Subcutaneous abdominal adipose tissue (tissue), 5 donors: ENCODE measurements around the gene LDLRAD3.

Experiments
- H3K27ac ChIP-seq: one replicate; pipeline ENCODE4 v1.7.0; 2013; ENCODE audit warnings: low read depth, mild to moderate bottlenecking, inconsistent platforms, low read length, moderate library complexity
- H3K27me3 ChIP-seq, 5 donors: one replicate each; pipeline ENCODE4 v1.7.0; 2013; ENCODE audit warnings: low read length in 5 of 5, inconsistent platforms in 1 of 5; ENCODE audit not compliant: control insufficient read depth in 5 of 5, insufficient read depth in 4 of 5
- H3K36me3 ChIP-seq, 5 donors: one replicate each; pipeline ENCODE4 v1.7.0; 2013; ENCODE audit warnings: low read length in 5 of 5; ENCODE audit not compliant: control insufficient read depth in 5 of 5, insufficient read depth in 5 of 5
- H3K4me1 ChIP-seq, 5 donors: one replicate each; pipeline ENCODE4 v1.7.0; 2013; ENCODE audit warnings: low read length in 5 of 5, mild to moderate bottlenecking in 3 of 5, moderate library complexity in 1 of 5; ENCODE audit not compliant: control insufficient read depth in 5 of 5, insufficient read depth in 5 of 5
- H3K4me3 ChIP-seq, 5 donors: one replicate each; pipeline ENCODE4 v1.7.0; 2013; ENCODE audit warnings: low read length in 5 of 5, low read depth in 1 of 5
- H3K9ac ChIP-seq, 5 donors: one replicate each; pipeline ENCODE4 v1.7.0; 2013; ENCODE audit warnings: low read length in 5 of 5, mild to moderate bottlenecking in 4 of 5, moderate library complexity in 3 of 5
- H3K9me3 ChIP-seq, 5 donors: one replicate each; pipeline ENCODE4 v1.7.0; 2013; ENCODE audit warnings: low read length in 5 of 5; ENCODE audit not compliant: control insufficient read depth in 5 of 5
- donor health status: healthy.
- donor health status: healthy.
- donor health status: healthy.
- donor health status: healthy.
- donor health status: healthy.

LDLRAD3 gene

GRCh38 chr11:36239636-36240035 is 295.8 kb downstream of the LDLRAD3 start:
- no peaks in the 10 kb centered on the region for H3K36me3 ChIP-seq
- no peaks in the 10 kb centered on the region for H3K27me3 ChIP-seq
- no peak overlapping the region for H3K27ac ChIP-seq
- no peaks in the 10 kb centered on the region for H3K9me3 ChIP-seq
- peaks cover 0 to 14% (median 3%) of the 10 kb centered on the region in 5 donors for H3K4me1 ChIP-seq
- H3K9ac ChIP-seq: no peak overlapping the region
- H3K4me3 ChIP-seq: no peak overlapping the region

DNA sequence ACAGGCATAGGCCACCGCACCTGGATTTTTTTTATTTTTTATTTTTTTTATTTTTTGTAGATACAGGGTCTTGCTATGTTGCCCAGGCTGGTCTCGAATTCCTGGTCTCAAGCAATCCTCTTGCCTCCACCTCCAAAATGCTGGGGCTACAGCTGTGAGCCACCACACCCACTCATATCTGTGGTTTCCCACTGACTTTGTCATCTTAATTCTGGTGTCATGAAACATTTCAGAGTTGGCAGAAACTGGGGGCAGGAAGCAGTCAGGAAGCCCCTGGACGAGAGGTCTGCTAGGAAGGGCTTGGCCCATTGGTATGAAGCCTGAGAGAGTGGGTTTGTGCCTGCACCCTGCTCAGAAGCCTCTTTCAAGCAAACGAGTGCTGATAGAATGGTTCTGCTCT is 296.3 kb downstream of the LDLRAD3 start:
- Histone ChIP-seq H3K27ac (no peak overlapping the region), H3K36me3 (no peaks in the 10 kb centered on the region), H3K4me3 (no peak overlapping the region), H3K9me3 (no peaks in the 10 kb centered on the region), H3K4me1 (peaks cover 0 to 14% (median 3%) of the 10 kb centered on the region in 5 donors), H3K27me3 (no peaks in the 10 kb centered on the region), H3K9ac (no peak overlapping the region)

GRCh38 chr11:36240801-36241200 is 296.9 kb downstream of the LDLRAD3 start:
- Histone ChIP-seq H3K9ac (no peak overlapping the region), H3K27me3 (no peaks in the 10 kb centered on the region), H3K9me3 (no peaks in the 10 kb centered on the region), H3K27ac (no peak overlapping the region), H3K36me3 (no peaks in the 10 kb centered on the region), H3K4me3 (no peak overlapping the region), H3K4me1 (peaks cover 0 to 14% (median 3%) of the 10 kb centered on the region in 5 donors)

- Histone ChIP-seq H3K4me3 (no peak overlapping the region), H3K4me1 (peaks cover 0 to 14% (median 3%) of the 10 kb centered on the region in 5 donors), H3K27me3 (no peaks in the 10 kb centered on the region), H3K36me3 (no peaks in the 10 kb centered on the region), H3K27ac (no peak overlapping the region), H3K9me3 (no peaks in the 10 kb centered on the region), H3K9ac (no peak overlapping the region)
Observed at GRCh38 chr11:36241497-36241896, 297.6 kb downstream of the LDLRAD3 start.

DNA sequence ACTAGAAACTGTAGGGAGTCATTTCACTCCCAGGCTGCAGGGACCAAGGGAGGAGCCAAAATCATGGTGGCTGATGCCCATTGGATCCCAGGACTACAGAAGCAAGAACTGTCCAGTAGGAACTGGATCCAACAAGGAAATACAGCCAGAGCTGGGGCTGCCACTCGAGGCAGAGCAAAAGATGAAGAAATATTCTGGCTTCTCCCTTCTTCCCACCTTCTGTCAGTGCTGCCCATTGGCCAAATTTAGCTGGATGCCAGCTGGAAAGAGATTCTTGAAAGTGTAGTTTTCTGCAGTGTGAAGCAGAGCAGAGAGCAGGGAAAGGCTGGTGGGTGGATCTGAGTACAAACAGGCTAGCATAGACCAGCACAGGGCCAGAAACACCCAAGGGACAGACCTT is 299.8 kb downstream of the LDLRAD3 start:
- Histone ChIP-seq H3K9me3 (no peaks in the 10 kb centered on the region), H3K36me3 (no peaks in the 10 kb centered on the region), H3K4me3 (no peak overlapping the region), H3K27ac (peak overlapping the region; percentile 34), H3K4me1 (peaks cover 0 to 20% (median 7%) of the 10 kb centered on the region in 5 donors), H3K27me3 (no peaks in the 10 kb centered on the region), H3K9ac (no peak overlapping the region)

DNA sequence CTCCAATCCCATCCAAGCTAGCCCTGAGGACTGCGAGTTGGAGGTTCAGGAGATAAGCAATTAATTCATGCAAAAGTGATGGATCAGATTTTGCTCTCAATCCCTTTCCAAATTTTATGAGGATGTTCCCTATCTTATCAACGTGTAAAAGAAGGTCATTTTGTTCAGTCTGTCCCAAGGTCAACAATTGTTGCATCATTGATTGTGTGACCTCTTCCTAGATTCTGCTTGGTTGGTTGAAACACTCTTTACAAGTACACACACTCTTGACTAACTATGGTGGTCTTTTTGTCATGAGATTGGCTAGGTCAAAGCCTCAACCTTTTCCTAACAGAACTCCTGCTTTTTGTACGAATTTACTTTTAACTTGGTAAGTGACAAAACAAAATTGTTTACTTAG is 303.6 kb downstream of the LDLRAD3 start:
- Histone ChIP-seq H3K4me1 (peaks cover 0 to 42% (median 17%) of the 10 kb centered on the region in 5 donors), H3K9me3 (peaks cover 0 to 4% (median 0%) of the 10 kb centered on the region in 5 donors), H3K9ac (no peak overlapping the region), H3K4me3 (no peak overlapping the region), H3K27me3 (no peaks in the 10 kb centered on the region), H3K36me3 (no peaks in the 10 kb centered on the region), H3K27ac (no peak overlapping the region)

DNA sequence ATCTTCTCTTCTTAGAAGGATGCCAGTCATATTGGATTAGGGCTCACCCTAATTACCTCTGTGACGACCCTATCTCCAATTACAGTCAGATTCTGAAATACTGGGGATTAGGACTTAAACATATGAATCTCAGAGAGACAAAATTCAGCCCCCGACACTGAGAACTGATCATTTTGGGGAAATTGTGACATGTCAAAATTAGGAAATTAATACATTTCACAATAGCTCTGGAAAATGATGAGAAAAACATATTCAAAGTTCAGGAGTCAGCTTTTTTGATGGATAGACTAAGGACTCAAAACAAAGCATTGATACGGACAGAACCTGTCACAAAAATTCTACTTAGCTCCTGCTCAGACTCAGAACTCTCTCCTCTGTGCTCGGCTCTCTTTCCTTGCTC is 304.6 kb downstream of the LDLRAD3 start:
- H3K9me3 ChIP-seq: peaks cover 0 to 4% (median 0%) of the 10 kb centered on the region in 5 donors
- H3K4me3 ChIP-seq: no peak overlapping the region
- peaks cover 0 to 39% (median 16%) of the 10 kb centered on the region in 5 donors for H3K4me1 ChIP-seq
- H3K27me3 ChIP-seq: no peaks in the 10 kb centered on the region
- H3K27ac ChIP-seq: peak overlapping the region; percentile 64
- H3K36me3 ChIP-seq: no peaks in the 10 kb centered on the region
- H3K9ac ChIP-seq: peak overlapping the region in 2 of 5 donors; percentile 14

DNA sequence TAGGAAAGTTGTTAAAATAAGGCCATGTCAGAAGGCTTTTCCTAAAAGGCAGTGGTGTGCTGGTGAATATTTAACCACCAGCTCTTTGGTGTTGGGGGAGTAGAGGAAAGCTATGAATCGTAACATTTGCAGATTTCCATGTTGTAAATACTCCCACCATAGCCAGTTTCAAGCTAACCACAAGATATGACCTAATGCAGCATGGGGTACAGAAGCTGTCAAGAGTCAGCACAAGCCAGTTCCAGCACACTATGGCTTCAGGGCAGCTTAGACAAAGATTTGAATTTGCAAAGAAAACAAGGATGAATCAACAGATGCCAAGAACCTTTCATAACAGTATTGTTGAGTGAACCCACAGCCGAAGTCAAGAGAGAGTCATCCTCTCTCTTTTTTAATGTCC is 305.4 kb downstream of the LDLRAD3 start:
- Histone ChIP-seq H3K9ac (no peak overlapping the region), H3K27me3 (no peaks in the 10 kb centered on the region), H3K4me1 (peaks cover 0 to 34% (median 14%) of the 10 kb centered on the region in 5 donors), H3K36me3 (no peaks in the 10 kb centered on the region), H3K27ac (peak overlapping the region; percentile 64), H3K9me3 (peaks cover 0 to 4% (median 0%) of the 10 kb centered on the region in 5 donors), H3K4me3 (no peak overlapping the region)

DNA sequence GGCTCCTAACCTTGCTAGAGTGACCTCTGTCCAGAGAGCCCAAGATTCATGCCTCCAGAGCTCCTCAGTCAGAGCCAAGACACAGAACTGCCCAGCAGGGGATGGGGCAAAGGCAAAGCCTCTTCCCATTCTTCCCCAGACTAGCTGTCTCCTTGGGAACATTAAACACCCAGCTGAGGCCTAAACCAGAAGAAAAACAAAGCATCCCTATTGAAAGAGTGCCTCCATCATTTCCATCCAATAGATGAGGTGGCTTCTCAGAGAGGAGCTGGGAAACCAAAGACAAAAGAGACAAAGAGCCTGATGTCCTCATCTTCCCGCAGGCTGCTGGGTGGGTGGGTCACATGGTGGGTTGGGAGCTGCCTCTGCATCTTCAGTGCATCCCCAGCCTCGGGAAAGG is 308.0 kb downstream of the LDLRAD3 start:
- Histone ChIP-seq H3K27me3 (no peaks in the 10 kb centered on the region), H3K4me1 (peaks cover 0 to 34% (median 14%) of the 10 kb centered on the region in 5 donors), H3K9me3 (peaks cover 0 to 11% (median 0%) of the 10 kb centered on the region in 5 donors), H3K36me3 (no peaks in the 10 kb centered on the region), H3K4me3 (no peak overlapping the region), H3K9ac (no peak overlapping the region), H3K27ac (peak overlapping the region; percentile 12)

- Histone ChIP-seq H3K27me3 (no peaks in the 10 kb centered on the region), H3K36me3 (no peaks in the 10 kb centered on the region), H3K4me3 (no peak overlapping the region)
Observed at GRCh38 chr11:36253238-36253637, 309.4 kb downstream of the LDLRAD3 start.

More at GRCh38 chr11:36253238-36253637, 309.4 kb downstream of the LDLRAD3 start:
- Histone ChIP-seq H3K9ac (no peak overlapping the region), H3K4me1 (peaks cover 0 to 35% (median 13%) of the 10 kb centered on the region in 5 donors), H3K27ac (no peak overlapping the region), H3K9me3 (peaks cover 0 to 11% (median 0%) of the 10 kb centered on the region in 5 donors)
